A549 (cell line): ENCODE results near the gene ZFP92. TPM values are rescaled to one million over a fixed set of nuclear protein-coding genes. Genes with fewer than 3 reads are reported as not detected.

ENCODE experiments used
- ATAC-seq, 2 experiments: fragments of 200-7000 bp in 1 of 2; fragments of >200 bp in 1 of 2; cut with Nextera tagmentation in 1 of 2; cut with Tn5 transposase in 1 of 2; 3 replicates each; pipeline versions ENCODE4 v1.8.0 to v1.9.1; 2018 to 2020; ENCODE audit warnings: mild to moderate bottlenecking in 1 of 2, moderate library complexity in 1 of 2
- CTCF ChIA-PET: fragments of 300-600 bp; sonication (Branson Sonifier 250); formaldehyde crosslinking; extraction: SDS; loops from one replicate; lab custom pipeline; 2021; ENCODE audit warnings: antibody characterized with exemption, inconsistent platforms; lab: Yijun Ruan, JAX
- POLR2A ChIA-PET: fragments of 350-600 bp; formaldehyde crosslinking; extraction: SDS; loops from one replicate; lab custom pipeline; 2021; ENCODE audit warnings: antibody characterized with exemption, inconsistent platforms; lab: Yijun Ruan, JAX
- DNase-seq, 2 experiments: peaks; one replicate each; pipeline versions ENCODE4 v3.0.0 to v3.0.0-alpha.2; 2011 to 2016; ENCODE audit warnings: low read depth in 1 of 2, low spot score in 1 of 2
- FAIRE-seq: peaks from 2 replicates; lab custom pipeline; 2011; peaks lifted over from hg19 to GRCh38; lab: Jason Lieb, UNC
- H3K27ac ChIP-seq, 2 experiments: fragments of >200 bp; sonication (Bioruptor Twin); formaldehyde crosslinking; 3 replicates each; pipeline ENCODE4 v1.5.1; 2016 to 2017
- H3K4me1 ChIP-seq: fragments of >200 bp; sonication (Bioruptor Twin); formaldehyde crosslinking; 3 replicates; pipeline ENCODE4 v1.6.1; 2016
- H3K4me2 ChIP-seq: fragments of >200 bp; sonication (Bioruptor Twin); formaldehyde crosslinking; 3 replicates; pipeline ENCODE4 v1.6.1; 2016
- H3K4me3 ChIP-seq: fragments of >200 bp; sonication (Bioruptor Twin); formaldehyde crosslinking; 3 replicates; pipeline ENCODE4 v1.5.1; 2016
- H3K9me3 ChIP-seq: fragments of >200 bp; sonication (Bioruptor Twin); formaldehyde crosslinking; 3 replicates; pipeline ENCODE4 v1.6.1; 2016
- BCL3 ChIP-seq: fragments of >200 bp; sonication (Bioruptor Twin); formaldehyde crosslinking; IDR thresholded peaks from 3 replicates; pipeline ENCODE4 v1.6.1; 2016
- CTCF ChIP-seq: fragments of >200 bp; sonication (Bioruptor Twin); formaldehyde crosslinking; IDR thresholded peaks from 3 replicates; pipeline ENCODE4 v1.5.1; 2016
- EHMT2 ChIP-seq: fragments of 200-600 bp; sonication (generic); IDR thresholded peaks from 2 replicates; pipeline ENCODE4 v1.6.1; 2016; ENCODE audit warnings: antibody characterized with exemption, low read depth, mild to moderate bottlenecking, moderate library complexity
- EP300 ChIP-seq, 2 experiments: fragments of >200 bp; sonication (Bioruptor Twin); formaldehyde crosslinking; IDR thresholded peaks; 2 replicates in 1 of 2; 3 replicates in 1 of 2; pipeline ENCODE4 v1.6.1; 2016 to 2017
- ESRRA ChIP-seq: fragments of 150-350 bp; IDR thresholded peaks from 2 replicates; pipeline ENCODE4 v1.6.1; 2014; ENCODE audit warnings: mild to moderate bottlenecking, low read length, borderline replicate concordance
- FOSL2 ChIP-seq, 2 experiments: fragments of 450-650 bp in 1 of 2; fragments of >200 bp in 1 of 2; sonication (Bioruptor Twin) in 1 of 2; formaldehyde crosslinking; IDR thresholded peaks; 2 replicates each; pipeline versions ENCODE4 v1.5.0 to v1.6.1; 2016 to 2020; ENCODE audit warnings: mild to moderate bottlenecking in 1 of 2, moderate library complexity in 1 of 2
- FOXS1 ChIP-seq: fragments of 250-450 bp; sonication (Bioruptor Pico); IDR thresholded peaks from 2 replicates; pipeline ENCODE4 v1.5.0; 2020; ENCODE audit warnings: mild to moderate bottlenecking, moderate library complexity
- HDAC2 ChIP-seq: fragments of 200-600 bp; sonication (generic); IDR thresholded peaks from 2 replicates; pipeline ENCODE4 v1.6.1; 2016
- MAFK ChIP-seq: fragments of 450-650 bp; IDR thresholded peaks from 2 replicates; pipeline ENCODE4 v1.6.1; 2014; ENCODE audit not compliant: partially characterized antibody
- NFE2L2 ChIP-seq: fragments of 150-350 bp; conservative IDR thresholded peaks from 2 replicates; pipeline ENCODE4 v1.6.1; 2014; ENCODE audit warnings: low read length
- NR3C1 ChIP-seq: fragments of >200 bp; sonication (Bioruptor Twin); formaldehyde crosslinking; IDR thresholded peaks from 3 replicates; pipeline ENCODE4 v1.6.1; 2017
- REST ChIP-seq: fragments of 200-600 bp; sonication (generic); IDR thresholded peaks from 2 replicates; pipeline ENCODE4 v1.6.1; 2016; ENCODE audit warnings: antibody characterized with exemption, mild to moderate bottlenecking, moderate library complexity
- RFX5 ChIP-seq: fragments of 450-650 bp; IDR thresholded peaks from 2 replicates; pipeline ENCODE4 v1.7.1; 2014; ENCODE audit warnings: antibody characterized with exemption, mild to moderate bottlenecking, moderate library complexity
- SMC3 ChIP-seq: fragments of >200 bp; sonication (Bioruptor Twin); formaldehyde crosslinking; IDR thresholded peaks from 3 replicates; pipeline ENCODE4 v1.6.1; 2018; ENCODE audit warnings: inconsistent platforms
- SREBF2 ChIP-seq: fragments of 450-650 bp; IDR thresholded peaks from 2 replicates; pipeline ENCODE4 v1.6.1; 2014; ENCODE audit warnings: mild to moderate bottlenecking, moderate library complexity
- ZC3H11A ChIP-seq: fragments of 450-650 bp; IDR thresholded peaks from 2 replicates; pipeline ENCODE4 v1.6.1; 2014; ENCODE audit warnings: antibody characterized with exemption, mild to moderate bottlenecking
- ZNF302 ChIP-seq: fragments of 250-450 bp; sonication (Bioruptor Pico); IDR thresholded peaks from 2 replicates; pipeline ENCODE4 v1.9.0; 2021; ENCODE audit warnings: inconsistent platforms, mild to moderate bottlenecking, moderate library complexity
- WGBS: methylation state at CpG from one replicate; pipeline ENCODE4 v1.1.6; 2017; ENCODE audit errors: missing lambda C conversion rate; 5-methylcytosine and 5-hydroxymethylcytosine counted together
- polyA plus RNA-seq, 4 experiments: library from polyadenylated mRNA; depleted of rRNA in 3 of 4; stranded (reverse); fragments of >200 nt; fragmentation: RNase III in 1 of 4; extraction: RNeasy Plus Mini Kit Qiagen cat#74134 plus additional on column Dnase treatment in 1 of 4; gene quantifications; 2 replicates in 3 of 4; 3 replicates in 1 of 4; pipeline ENCODE4 v1.2.3, GENCODE V29; 2011 to 2017
- TF ChIP-seq, protein P1 (sequence below): fragments of 450-650 bp; IDR thresholded peaks from 2 replicates; pipeline ENCODE4 v1.6.1; 2014; ENCODE audit warnings: antibody characterized with exemption

ZFP92 gene
- polyA plus RNA-seq, 2 of the 4 experiments (the other 2 are of a cell fraction) = 0.47 to 0.70 TPM

DNA sequence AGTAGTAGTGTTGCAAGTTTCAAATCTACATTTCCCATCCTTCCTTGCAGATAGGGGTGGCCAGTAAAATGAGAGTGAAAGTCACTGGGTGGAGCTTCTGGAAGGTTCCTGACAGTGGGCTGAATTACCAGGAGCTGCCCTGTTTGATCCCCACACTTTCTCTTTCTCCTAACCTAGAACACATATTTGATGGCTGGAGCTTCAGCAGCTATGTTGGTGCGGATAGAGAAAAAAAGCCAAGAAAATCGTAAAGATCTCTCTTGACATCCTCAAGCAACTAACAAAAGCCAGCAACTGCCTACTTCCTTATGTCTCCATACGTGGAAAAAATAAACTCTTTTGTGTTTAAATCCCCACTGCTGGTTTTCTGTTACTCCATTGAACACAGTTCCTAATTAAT lies 45.2 kb upstream of the ZFP92 start:
- no peak overlapping the region for H3K4me3 ChIP-seq
- no peaks in the 10 kb centered on the region for H3K9me3 ChIP-seq
- DNase-seq (no peak), ATAC-seq (no peak), FAIRE-seq (no peak)
- CTCF ChIA-PET = no interaction called here
- no peaks in the 10 kb centered on the region for H3K4me1 ChIP-seq
- TF ChIP-seq NFE2L2 (no peak), EHMT2 (no peak), SMC3 (no peak), EP300 (IDR thresholded peaks at IDR 0.05) (no peak), REST (no peak), CTCF (no peak), SREBF2 (no peak), BCL3 (no peak), ZNF302 (no peak), MAFK (no peak), NR3C1 (no peak), RFX5 (no peak), FOSL2 (IDR thresholded peaks at IDR 0.05) (no peak), FOSL2 (CRISPR knock-in tag; IDR thresholded peaks at IDR 0.05) (no peak)
- TF ChIP-seq, protein P1, sequence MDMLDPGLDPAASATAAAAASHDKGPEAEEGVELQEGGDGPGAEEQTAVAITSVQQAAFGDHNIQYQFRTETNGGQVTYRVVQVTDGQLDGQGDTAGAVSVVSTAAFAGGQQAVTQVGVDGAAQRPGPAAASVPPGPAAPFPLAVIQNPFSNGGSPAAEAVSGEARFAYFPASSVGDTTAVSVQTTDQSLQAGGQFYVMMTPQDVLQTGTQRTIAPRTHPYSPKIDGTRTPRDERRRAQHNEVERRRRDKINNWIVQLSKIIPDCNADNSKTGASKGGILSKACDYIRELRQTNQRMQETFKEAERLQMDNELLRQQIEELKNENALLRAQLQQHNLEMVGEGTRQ = no peak
- POLR2A ChIA-PET = no interaction called here
- no peak overlapping the region for H3K4me2 ChIP-seq
- 44% methylated on average over 3 of the region's 3 CpGs for WGBS
- H3K27ac ChIP-seq = no peak overlapping the region

DNA sequence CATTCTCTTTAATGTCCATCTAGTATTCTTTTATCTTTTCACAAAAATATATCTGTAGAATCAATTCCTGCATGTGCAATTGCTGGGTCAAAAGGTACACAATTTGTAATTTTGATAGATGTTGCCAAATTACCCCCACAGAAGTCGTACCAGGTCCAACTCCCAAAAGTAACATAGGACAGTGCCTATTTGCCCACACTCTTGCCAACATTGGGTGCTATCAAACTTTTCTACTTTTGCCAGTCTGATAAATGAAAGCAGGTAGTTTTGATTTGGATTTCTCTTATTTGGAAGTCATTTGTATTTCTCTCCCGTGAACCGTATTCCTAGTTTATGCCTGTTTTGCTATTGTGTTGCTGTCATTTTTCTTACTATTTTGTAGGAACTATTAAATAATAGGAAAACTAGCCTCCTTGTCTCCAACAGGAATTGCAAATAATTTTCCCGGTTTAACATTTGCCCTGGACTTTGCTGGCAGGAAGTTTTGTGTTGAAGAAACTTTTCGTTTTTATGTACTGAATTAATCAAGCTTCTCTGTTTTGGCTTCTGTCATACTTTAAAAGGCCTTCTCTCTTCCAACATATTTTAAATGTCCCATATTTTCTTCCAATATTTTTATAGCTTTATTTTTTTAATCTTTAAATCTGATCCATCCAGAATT lies 44.3 kb upstream of the ZFP92 start:
- Histone ChIP-seq H3K27ac (no peak overlapping the region), H3K4me1 (no peaks in the 10 kb centered on the region), H3K4me3 (no peak overlapping the region)
- 35% methylated on average over 5 of the region's 5 CpGs for WGBS
- TF ChIP-seq ZC3H11A (no peak), HDAC2 (no peak), FOXS1 (CRISPR knock-in tag) (no peak), ESRRA (no peak)
- TF ChIP-seq, all 56 proteins: peak for 0
- ChIA-PET POLR2A (no interaction called here), CTCF (no interaction called here)
- Histone ChIP-seq H3K9me3 (no peaks in the 10 kb centered on the region), H3K4me2 (no peak overlapping the region)
- ATAC-seq (no peak), FAIRE-seq (no peak), DNase-seq (no peak)
